H1 (cell line): Measurements from ENCODE around the gene SPHK1. TPM values are rescaled to one million over a fixed set of nuclear protein-coding genes. Genes with fewer than 3 reads are reported as not detected.

Source experiments
- JUND ChIP-seq: IDR thresholded peaks from 2 replicates; pipeline ENCODE4 v1.6.1; 2011; ENCODE audit warnings: mild to moderate bottlenecking, improper control_type of control experiment, low read length
- NANOG ChIP-seq: IDR thresholded peaks from 2 replicates; pipeline ENCODE4 v1.6.1; 2011; ENCODE audit warnings: low read length, low read depth, mild to moderate bottlenecking, inconsistent platforms; ENCODE audit not compliant: insufficient read depth, poor library complexity, severe bottlenecking
- RBBP5 ChIP-seq: IDR thresholded peaks from 2 replicates; pipeline ENCODE4 v1.7.1; 2012; ENCODE audit warnings: low read depth, mild to moderate bottlenecking, inconsistent platforms, low read length, moderate library complexity, borderline replicate concordance
- RNF2 ChIP-seq: fragments of 200-900, 300-1000 bp; sonication (generic); IDR thresholded peaks from 2 replicates; pipeline ENCODE4 v1.7.1; 2016; ENCODE audit warnings: borderline replicate concordance, low read depth, mild to moderate bottlenecking, antibody characterized with exemption, low read length; ENCODE audit not compliant: poor library complexity, severe bottlenecking; ENCODE audit errors: missing control alignments
- TAF7 ChIP-seq: optimal IDR thresholded peaks from 2 replicates; pipeline ENCODE3; 2011; ENCODE audit warnings: low read depth, mild to moderate bottlenecking, inconsistent platforms, low read length, moderate library complexity, borderline replicate concordance
- polyA plus RNA-seq, 7 experiments: library from polyadenylated mRNA; depleted of rRNA in 3 of 7; stranded (reverse) in 5 of 7; unstranded in 2 of 7; fragments of >200 nt in 5 of 7; fragments of 200-250 nt in 2 of 7; gene quantifications; 1 replicate in 5 of 7; 2 replicates in 1 of 7; 4 replicates in 1 of 7; pipeline versions ENCODE4 v1.2.1 to v1.2.3, GENCODE V29; 2011 to 2013; ENCODE audit warnings: missing spikeins in 2 of 7, mixed read lengths in 2 of 7
- total RNA-seq: library from RNA; stranded (reverse); fragmentation: NEBNext Ultra II Directional; extraction: Animal tissue kit (Norgen Biotek cat#: 25700); gene quantifications from 2 replicates; pipeline ENCODE4 v1.2.1, GENCODE V29; 2021

Gene SPHK1
- total and polyA plus RNA-seq, 2 of the 8 experiments (the other 6 are each of a cell fraction or from before 2014, with no cell fraction given): 2.4 TPM

DNA sequence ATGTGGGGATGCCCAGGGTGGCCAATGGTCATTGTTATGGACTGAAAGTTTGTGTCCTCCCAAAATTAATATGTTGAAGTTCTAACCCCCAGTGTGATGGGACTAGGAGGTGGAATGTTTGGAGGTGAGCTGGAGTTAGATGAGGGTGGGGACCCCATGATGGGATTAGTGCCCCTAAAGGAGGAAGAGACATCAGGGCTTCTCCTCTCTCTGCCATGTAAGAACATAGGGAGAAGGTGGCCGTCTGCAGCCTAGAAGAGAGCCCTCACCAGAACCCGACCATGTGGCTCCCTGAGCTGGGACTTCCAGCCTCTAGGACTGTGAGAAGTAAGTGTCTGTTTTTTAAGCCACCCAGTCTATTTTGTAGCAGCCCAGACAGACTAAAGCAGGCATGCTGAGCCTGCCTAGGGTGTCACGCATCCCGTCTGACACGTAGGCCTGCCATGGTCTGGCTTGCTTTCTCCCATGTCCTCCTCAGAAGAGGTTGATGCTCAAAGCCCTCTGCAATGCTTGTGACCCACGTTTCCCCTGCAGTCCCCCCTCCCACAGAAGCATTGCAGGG lies 26.7 kb upstream of the SPHK1 start (continued):
- TF ChIP-seq NANOG: no peak
- TF ChIP-seq RBBP5: no peak
- TF ChIP-seq TAF7: no peak
- TF ChIP-seq JUND: no peak
- TF ChIP-seq RNF2: no peak
- TF ChIP-seq, all 59 proteins: peak for 0
